GM21526 (cell line): ENCODE results near the gene TSPAN2.
A peak's percentile ranks its signal among the peaks of the same experiment; 100 is the strongest.

ENCODE experiments used
- ATAC-seq: cut with Tn5 transposase; IDR thresholded peaks from one replicate; pipeline ENCODE4 v1.9.1; 2021; ENCODE audit warnings: moderate library complexity; ENCODE audit not compliant: unreplicated experiment, low FRiP score

The TSPAN2 gene

DNA sequence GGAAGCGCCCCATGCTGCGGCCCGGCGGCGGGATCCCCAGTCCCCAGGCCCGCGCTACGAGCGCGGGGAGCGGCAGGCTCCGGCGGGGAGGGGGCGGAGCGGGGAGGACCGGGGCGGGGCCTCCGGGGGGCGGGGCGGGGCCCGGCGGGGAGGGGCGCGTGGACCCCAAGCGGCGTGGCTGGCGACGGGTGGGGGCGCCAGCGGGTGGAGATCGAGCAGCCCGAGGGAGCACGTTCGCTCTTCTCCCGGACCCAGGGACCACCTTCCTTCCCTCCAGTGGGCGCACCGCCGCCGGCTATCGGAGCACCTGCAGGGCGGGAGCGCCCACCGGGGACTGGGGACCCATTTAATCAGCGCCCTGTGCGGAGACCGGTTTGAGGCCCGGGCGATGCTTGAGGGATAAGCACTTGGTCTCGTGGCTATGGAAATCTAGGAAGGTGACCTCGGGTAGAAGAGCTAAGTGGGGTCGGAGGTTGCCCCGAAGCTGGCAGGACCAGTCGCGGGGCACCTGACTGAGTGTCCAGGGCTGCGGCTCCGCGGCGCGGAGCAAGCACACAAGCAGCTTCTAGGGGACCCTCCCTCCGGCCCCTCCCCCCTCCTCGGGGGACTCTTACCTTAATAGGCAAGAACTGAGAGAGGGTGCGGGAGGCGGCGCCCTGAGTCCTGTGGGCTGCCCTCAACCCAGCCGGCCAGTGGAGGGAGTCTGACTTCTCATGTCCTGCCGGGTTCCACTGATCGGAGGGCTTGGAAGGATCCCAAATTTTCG is at the start of gene TSPAN2:
Gene TSPAN2, minus strand, starts transcription at position 84 of the 766 bp plus-strand sequence. Its CDS starts 71 bp downstream, at position 13.
- ATAC-seq = no peak

DNA sequence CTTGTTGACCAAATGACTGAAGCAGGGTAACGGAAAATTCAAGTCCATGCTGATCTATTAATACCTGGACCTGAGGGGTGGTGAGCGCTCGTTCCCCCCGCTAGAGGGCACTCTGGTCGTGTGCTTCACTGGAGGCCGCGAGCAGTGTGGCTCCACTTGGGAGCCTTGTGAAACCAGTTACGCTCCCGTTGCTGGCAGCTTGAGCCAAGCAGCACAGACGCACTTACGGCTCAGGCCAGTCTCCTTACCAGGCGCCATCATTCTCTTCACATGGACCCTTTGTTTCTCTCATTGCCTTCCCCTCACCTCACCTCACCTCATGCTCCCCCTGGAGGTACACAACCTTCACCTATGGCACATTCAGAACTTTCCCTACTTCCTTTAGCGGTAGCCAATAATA is 49.7 kb upstream of the TSPAN2 start:
- ATAC-seq = peak; percentile 85

DNA sequence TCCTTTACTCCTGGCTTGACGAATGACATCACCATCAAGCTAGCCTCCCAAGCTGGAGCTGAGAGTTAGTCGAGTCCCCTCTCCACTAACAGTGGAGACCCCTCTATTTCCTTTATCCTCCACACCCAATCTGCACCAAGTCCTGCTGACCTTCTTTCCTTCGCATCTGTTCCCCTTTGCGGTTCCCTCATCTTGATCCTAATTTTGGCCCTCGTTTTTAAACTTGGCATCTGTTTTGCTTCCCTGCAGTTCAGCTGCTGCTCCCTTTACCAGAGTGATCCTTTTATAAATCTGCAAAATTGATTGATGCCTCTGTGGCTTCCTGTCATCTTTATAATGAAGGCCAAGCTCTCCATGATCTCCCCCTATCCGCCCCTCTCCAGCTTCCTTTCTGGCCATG is 49.0 kb upstream of the TSPAN2 start:
- ATAC-seq = no peak

DNA sequence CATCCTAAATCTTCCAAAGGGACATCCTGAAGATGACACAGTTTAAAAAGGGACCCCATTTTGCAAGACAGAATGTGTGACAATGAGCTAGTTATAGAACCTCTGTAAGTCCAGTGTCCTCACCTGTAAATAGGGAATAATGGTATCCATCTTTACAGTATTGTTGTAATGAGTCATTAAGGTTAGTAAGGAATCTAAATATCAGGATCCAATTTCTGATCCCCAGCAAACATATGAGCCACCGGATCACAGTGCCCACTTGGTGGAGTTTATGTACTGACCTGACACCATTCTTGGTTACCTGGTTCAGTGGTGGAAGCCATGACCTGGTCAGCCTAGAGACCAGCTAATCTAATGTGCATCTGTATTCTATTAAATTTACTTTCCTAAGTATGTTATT is 47.9 kb upstream of the TSPAN2 start:
- ATAC-seq = no peak

DNA sequence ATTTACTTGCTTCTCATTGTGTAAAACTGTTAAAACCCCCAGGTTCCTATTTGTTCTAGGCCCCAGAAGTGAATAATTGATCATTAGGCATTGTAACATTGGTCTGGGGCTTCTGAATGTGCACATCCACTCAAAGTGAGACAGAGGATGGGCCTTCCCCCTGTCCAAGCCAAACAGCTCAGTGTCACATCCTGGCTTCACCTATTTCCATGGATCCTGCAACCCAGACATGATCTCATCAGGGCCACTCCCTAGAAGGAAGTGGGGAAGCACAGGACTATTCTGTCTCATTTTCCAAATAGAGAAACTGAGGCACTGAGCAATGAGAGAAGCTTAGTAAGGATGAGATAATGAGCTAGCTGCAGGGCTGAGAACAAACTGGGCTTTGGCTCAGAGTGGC is 47.4 kb upstream of the TSPAN2 start:
- no peak for ATAC-seq

DNA sequence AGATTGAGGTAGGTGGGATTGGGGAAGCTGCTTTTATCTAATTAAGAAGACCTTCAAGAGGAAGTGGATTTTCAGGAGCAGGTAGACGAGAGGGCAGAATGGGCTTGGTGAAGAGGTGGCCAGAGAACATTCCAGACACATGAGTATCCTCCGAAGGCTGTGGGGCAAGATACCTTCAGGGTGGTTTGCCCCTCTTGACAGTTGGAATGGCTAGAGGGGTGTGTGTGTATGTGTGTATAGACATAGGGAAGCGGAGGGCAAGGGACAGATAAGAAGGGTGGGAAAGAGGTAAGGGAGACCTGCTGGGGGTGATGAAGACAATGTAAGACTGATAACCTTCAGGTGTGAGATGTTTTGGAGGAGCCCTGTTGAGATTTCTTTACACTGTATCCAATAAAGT is 46.8 kb upstream of the TSPAN2 start:
- ATAC-seq = no peak

DNA sequence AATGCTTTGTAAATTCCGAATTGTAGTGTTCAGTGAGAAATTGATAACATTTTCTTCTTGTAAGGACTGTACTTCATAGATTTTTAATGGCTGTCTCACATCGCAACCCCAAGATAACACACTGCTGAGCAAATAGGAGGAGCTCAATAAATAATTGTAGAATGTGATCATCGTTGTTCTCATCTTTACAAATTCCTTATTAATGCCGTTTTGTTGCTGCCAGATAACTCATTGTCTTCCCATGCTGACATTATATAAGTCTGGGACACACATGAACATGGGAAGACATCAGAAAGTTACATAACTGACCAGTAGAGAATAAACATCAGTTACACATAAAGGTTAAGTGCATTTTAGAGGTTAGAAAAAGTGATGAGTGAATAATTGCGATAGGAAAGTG is 46.4 kb upstream of the TSPAN2 start:
- ATAC-seq = no peak

GRCh38 chr1:115134850-115135480 is 45.7 kb upstream of the TSPAN2 start:
- no peak for ATAC-seq

GRCh38 chr1:115134231-115134630 is 44.9 kb upstream of the TSPAN2 start:
- no peak for ATAC-seq

DNA sequence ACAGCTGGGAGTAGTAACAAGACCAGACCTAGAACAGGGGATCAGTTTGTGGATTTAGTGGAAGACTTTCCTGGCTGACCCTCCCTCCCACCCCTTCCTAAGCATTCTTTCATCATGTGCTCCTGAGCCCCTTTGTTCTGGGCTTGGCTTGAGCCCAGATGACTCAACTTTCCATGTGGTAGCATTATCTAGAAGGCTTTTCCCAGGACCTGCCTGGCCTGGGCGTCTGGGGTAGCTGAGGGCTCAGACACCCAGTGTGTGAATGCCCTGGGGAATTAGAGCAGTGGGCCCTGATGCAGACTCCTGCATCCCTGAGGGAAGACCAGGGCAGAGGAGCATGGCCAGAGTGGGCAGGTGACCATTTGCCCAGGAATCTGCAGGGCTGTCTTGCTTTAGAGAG is 44.1 kb upstream of the TSPAN2 start:
- ATAC-seq = no peak

DNA sequence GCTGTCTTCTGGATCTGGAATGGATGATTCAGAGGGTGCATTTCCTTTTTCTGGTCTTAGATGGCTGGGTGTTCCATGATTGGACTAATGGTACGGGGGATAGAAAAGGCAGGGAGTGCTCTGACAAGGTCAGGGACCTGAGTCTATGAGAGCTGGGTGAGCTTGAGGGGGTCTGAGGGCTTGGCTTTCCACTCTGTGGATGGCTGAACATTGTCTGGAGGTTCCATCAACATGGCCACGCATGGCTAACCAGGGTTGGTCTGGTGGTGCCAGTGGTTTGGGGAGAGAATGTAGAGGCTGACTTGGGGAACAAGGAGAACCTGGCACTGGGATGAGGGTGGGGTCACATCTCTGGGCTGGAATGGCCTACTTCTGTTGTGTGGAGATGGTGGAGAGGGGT is 41.5 kb upstream of the TSPAN2 start:
- ATAC-seq = no peak

- ATAC-seq = no peak
These were observed 39.9 kb upstream of the TSPAN2 start for GRCh38 chr1:115129071-115129640.

- ATAC-seq = no peak
These were observed 38.2 kb upstream of the TSPAN2 start for GRCh38 chr1:115127539-115127938.

DNA sequence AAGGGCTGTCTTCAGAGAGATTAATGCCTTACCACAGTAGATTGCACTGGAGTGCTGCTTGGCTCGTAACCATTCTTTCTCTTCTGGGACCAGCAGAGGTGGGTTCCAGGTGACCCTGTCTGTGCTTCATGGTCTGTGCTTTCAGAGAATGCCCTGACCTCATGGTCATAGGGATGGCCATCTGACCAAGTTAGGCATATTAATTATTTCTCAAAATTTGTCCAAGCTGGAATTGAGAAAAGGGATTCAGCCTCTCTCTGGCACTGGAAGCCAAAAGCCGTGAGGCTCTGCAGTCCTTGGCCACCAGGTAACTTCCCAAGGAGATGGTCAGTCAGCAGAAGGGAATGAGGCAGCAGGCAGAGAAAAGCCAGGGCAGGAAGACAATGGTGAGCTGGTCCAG is 37.2 kb upstream of the TSPAN2 start:
- no peak for ATAC-seq

DNA sequence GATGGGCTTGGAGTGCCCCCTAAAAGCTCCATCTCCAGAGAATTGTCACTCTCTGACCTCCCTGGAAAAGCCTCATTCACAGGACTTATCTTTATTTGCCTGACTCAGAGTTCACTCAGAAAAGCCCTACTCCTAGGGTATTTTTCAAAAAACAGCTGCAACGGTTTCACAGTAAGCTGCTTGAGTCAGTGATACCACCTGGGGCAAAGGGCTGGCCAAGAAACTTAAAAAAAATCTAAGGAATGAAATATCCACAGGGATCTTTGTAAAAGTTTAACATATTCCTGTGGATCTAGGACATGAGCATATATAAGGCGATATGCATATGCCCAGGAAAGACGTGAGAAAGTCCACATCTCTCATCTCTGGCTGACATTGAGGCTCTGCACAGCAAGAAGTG is 33.8 kb upstream of the TSPAN2 start:
- no peak for ATAC-seq

- ATAC-seq = no peak
These were observed 32.5 kb upstream of the TSPAN2 start for GRCh38 chr1:115121793-115122192.

GRCh38 chr1:115120296-115120695 is 31.0 kb upstream of the TSPAN2 start:
- ATAC-seq = no peak

- no peak for ATAC-seq
These were observed 29.3 kb upstream of the TSPAN2 start for GRCh38 chr1:115118611-115119010.

GRCh38 chr1:115118086-115118485 is 28.8 kb upstream of the TSPAN2 start:
- no peak for ATAC-seq

- ATAC-seq = no peak
These were observed 28.0 kb upstream of the TSPAN2 start for GRCh38 chr1:115117298-115117697.

- ATAC-seq = no peak
These were observed 27.2 kb upstream of the TSPAN2 start for GRCh38 chr1:115116512-115116911.
